ENCODE results near the gene JAKMIP3.

Gene JAKMIP3

GRCh38 chr10:132065491-132066105, at the start of gene JAKMIP3:
TSS of gene JAKMIP3 (plus strand) at chr10:132065946. CDS start at chr10:132104809, 38,863 bp downstream.
- DNase-seq = peak; percentile 66

- no peak for DNase-seq
These were observed 49.2 kb upstream of the JAKMIP3 start for GRCh38 chr10:132016514-132016913.

DNA sequence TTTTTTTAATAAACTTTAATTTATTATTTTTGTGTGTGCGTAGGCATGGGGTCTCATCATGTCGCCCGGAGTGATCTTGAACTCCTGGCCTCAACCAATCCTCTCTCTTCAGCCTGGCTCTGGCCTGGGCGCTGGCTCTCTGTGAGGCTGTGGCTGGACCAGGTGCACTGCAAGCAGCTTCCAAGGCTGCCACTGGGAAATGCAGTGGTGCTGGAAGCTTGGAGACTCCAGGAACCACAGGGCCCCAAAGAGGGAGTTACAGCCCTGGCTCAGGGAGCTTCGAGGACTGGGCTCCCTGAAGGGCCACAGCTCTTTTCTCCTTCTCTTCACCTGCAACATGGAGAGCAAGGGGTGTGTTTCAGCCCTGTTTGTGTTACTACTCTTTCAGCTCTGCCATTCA, 47.3 kb upstream of the JAKMIP3 start:
- no peak for DNase-seq

- DNase-seq = no peak
These were observed 46.4 kb upstream of the JAKMIP3 start for GRCh38 chr10:132019366-132019765.

GRCh38 chr10:132020456-132020855, 45.3 kb upstream of the JAKMIP3 start:
- no peak for DNase-seq

GRCh38 chr10:132021046-132021445, 44.7 kb upstream of the JAKMIP3 start:
- no peak for DNase-seq

GRCh38 chr10:132021504-132022143, 44.1 kb upstream of the JAKMIP3 start:
- no peak for DNase-seq

DNA sequence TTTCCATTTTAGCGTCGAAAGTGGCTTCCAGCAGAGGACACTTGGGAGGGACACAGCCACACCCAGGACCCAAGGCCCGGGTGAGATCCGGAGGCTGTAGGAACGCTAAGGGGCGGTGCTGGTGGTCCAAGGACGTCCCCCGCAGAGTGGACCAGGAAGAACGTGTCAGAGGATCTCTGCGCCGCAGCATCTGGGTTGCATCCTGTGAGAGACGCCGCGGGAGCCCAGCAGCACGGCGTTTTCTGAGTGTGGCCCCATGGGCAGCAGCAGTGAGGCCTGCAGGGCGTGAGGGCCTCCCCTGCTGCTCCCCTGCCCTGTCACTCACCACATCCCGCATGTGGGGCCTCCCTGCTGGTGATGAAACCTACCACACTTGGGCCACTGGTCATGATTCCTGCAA, 43.5 kb upstream of the JAKMIP3 start:
- no peak for DNase-seq

- peak; percentile 66 for DNase-seq
These were observed 42.5 kb upstream of the JAKMIP3 start for GRCh38 chr10:132023092-132023811.

GRCh38 chr10:132027423-132027983, 38.2 kb upstream of the JAKMIP3 start:
- no peak for DNase-seq

- no peak for DNase-seq
These were observed 37.0 kb upstream of the JAKMIP3 start for GRCh38 chr10:132028706-132029105.

- DNase-seq = no peak
These were observed 34.8 kb upstream of the JAKMIP3 start for GRCh38 chr10:132030898-132031463.

DNA sequence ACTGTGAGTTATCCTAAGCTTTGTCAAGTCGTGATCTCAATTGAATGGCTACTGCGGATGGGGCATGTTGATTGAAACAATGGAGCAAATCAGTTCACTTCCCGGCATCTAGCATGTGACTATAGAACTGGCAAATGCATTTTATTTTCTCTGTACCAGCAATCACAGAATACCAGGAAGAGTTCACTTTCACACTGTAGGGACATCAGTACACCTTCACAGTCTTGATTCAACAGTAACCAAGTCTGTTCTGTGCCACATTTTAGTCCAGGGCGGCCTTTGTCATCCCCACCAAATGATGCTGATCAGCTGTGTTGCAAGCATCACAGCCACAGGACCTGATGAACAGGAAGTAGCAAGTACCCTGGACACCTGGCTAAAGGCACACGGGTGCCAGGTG, 32.1 kb upstream of the JAKMIP3 start:
- no peak for DNase-seq

- no peak for DNase-seq
These were observed 30.3 kb upstream of the JAKMIP3 start for GRCh38 chr10:132035476-132035875.

- peak; percentile 48 for DNase-seq
These were observed 29.4 kb upstream of the JAKMIP3 start for GRCh38 chr10:132036153-132036886.

DNA sequence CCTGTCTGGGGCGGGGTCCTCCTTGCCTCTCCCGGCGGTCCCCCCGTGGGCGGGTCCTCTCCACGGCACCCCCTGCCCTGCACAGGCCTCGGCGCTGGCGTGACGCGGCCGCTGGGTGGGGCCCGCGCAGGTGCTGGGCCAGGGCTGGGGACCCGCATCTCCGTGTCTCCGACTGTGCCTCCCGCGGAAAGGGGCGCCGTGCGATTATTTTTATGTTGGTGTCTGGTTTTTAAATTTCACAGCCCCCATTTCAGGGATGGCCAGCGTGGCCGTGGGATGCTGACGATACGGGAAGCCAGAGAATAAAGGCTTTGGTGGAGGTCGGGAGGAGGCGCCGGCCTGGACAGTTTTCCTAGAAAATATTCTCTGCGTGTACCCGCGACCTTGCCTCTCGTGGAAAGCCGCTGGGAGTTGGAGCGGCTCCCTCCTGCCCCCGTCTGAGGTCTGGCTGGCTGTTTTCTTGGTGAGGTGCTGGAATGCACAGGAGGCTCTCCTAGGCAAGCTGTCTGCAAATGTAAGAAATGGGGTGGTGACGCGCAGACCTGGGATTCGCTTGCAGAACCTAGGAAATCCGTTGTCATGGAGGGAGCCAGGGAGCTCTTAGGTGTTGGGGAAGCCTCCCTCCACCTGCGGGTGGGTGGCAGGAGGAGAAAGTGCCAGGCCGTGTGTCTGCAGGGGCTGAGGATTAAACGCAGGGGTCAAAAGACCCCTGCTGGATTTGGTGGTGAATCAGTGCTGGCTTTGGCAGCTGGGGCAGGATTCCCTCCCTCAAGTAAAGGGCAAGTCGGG, 28.7 kb upstream of the JAKMIP3 start:
- no peak for DNase-seq

DNA sequence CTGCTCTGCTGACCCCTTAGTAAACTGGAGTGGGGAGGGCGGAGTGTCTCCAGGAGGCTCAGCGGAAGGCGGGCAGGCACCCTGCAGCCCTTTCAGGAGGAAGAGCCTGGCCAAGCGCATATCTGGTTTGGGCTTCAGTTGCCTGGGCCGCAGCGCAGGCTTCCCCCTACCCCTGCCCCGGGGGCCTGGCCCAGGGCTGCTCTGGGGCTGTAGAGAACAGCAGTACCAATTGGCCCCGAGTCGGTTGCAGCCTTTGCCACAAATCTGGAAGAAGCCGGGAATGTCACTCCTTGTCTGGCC, 28.1 kb upstream of the JAKMIP3 start:
- DNase-seq = no peak

GRCh38 chr10:132039371-132039770, 26.4 kb upstream of the JAKMIP3 start:
- no peak for DNase-seq

DNA sequence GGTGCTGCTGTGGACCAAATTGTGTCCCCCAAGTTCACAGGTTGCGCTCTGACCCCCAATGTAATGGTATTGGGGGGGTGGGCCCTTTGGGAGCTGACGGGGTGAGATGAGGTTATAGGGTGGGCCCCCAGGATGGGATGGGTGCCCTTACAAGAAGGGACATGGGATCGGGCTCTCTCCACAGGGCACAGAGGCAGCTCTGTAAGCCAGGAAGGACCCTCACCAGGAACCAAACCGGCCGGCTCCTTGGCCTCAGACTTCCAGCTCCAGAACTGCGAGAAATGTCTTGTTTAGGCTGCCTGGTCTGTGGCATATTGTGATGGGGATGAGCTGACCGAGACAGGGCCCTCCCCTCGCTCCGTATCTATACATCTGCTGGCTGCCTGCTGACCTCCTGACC, 25.7 kb upstream of the JAKMIP3 start:
- DNase-seq = no peak

GRCh38 chr10:132041340-132041739, 24.4 kb upstream of the JAKMIP3 start:
- no peak for DNase-seq

DNA sequence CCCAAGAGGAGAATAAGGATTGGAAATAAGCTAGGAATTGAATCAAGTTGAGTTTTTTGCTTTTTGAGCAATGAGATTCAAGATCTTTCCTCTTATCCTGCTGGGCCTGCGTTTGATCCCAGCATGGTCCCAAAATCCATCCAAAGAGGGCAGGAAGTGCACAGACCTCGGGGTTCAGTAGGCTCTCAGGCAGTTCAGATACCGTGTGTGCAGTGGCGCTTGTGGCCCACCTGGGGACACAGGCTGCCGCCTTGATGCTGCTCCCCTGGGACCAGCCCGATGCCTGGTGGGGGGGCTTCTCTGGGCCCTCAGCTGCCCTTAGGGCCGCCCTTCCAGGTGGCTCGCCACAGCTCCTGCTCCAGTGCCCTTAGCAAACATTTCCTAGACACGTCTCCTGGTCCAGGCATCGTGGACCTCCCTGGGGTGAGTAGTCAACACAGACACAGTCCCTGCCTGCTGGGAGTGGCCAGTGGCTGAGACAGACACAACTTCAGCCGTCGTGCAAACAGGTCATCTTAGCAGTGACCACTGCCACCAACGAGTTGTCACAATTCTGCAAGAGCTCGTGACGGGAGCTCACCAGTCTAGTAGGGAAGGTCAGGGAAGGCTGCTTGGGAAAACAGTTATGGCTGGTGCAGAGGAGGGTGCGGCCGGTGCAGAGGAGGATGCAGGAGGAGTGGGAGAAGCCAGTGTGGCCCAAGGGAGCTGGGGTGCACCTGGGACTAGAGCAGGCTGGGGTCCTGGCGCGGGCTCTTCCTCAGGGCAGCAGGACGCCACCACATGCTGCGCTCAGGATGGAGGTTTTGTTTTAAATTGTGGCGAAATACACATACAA, 21.7 kb upstream of the JAKMIP3 start:
- DNase-seq = no peak

All from left hindlimb (tissue), 1 donor.